ENCODE measurements around the gene ADPGK.
"Not testable (repeated sequence)": the region's sequence is repeated elsewhere in the genome, so short reads cannot be mapped to it uniquely, and the experiment has no call there.

Gene ADPGK

GRCh38 chr15:72722071-72722696, 61.4 kb downstream of the ADPGK start:
- H3K4me3 ChIP-seq (ENCODE audit: low read length) = no peak overlapping the region
- H3K27me3 ChIP-seq (replicated peaks; ENCODE audit: control insufficient read depth, insufficient read depth, low read length) = no peaks in the 10 kb centered on the region
- no peaks in the 10 kb centered on the region for H3K4me1 ChIP-seq (ENCODE audit: control insufficient read depth, insufficient read depth, low read length)
- H3K9ac ChIP-seq (ENCODE audit: low read length) = no peak overlapping the region
- peak; percentile 79 for DNase-seq (ENCODE audit: low read depth)
- no peaks in the 10 kb centered on the region for H3K9me3 ChIP-seq (ENCODE audit: control insufficient read depth, low read length)
- H3K36me3 ChIP-seq (ENCODE audit: control insufficient read depth, insufficient read depth, low read length, severe bottlenecking) = peaks cover 28% of the 10 kb centered on the region

GRCh38 chr15:72708551-72709303, 74.8 kb downstream of the ADPGK start:
- not testable (repeated sequence) for H3K9me3 ChIP-seq (ENCODE audit: control insufficient read depth, low read length); DNase-seq (ENCODE audit: low read depth); H3K9ac ChIP-seq (ENCODE audit: low read length); H3K4me1 ChIP-seq (ENCODE audit: control insufficient read depth, insufficient read depth, low read length); H3K4me3 ChIP-seq (ENCODE audit: low read length); H3K27me3 ChIP-seq (replicated peaks; ENCODE audit: control insufficient read depth, insufficient read depth, low read length)
- peaks cover 16% of the 10 kb centered on the region for H3K36me3 ChIP-seq (ENCODE audit: control insufficient read depth, insufficient read depth, low read length, severe bottlenecking)

GRCh38 chr15:72706266-72706665, 77.3 kb downstream of the ADPGK start:
- no peaks in the 10 kb centered on the region for H3K9me3 ChIP-seq (ENCODE audit: control insufficient read depth, low read length)
- H3K36me3 ChIP-seq (ENCODE audit: control insufficient read depth, insufficient read depth, low read length, severe bottlenecking) = no peaks in the 10 kb centered on the region
- no peaks in the 10 kb centered on the region for H3K27me3 ChIP-seq (replicated peaks; ENCODE audit: control insufficient read depth, insufficient read depth, low read length)
- no peak overlapping the region for H3K9ac ChIP-seq (ENCODE audit: low read length)
- no peak overlapping the region for H3K4me3 ChIP-seq (ENCODE audit: low read length)
- H3K4me1 ChIP-seq (ENCODE audit: control insufficient read depth, insufficient read depth, low read length) = no peaks in the 10 kb centered on the region
- no peak for DNase-seq (ENCODE audit: low read depth)
